GM21576 (cell line): ENCODE results near the gene TAS2R10.
"Not testable (repeated sequence)": the region's sequence is repeated elsewhere in the genome, so short reads cannot be mapped to it uniquely, and the experiment has no call there.

Experiments
- ATAC-seq: cut with Tn5 transposase; IDR thresholded peaks from one replicate; pipeline ENCODE4 v1.9.1; 2021; ENCODE audit warnings: mild to moderate bottlenecking, moderate library complexity; ENCODE audit not compliant: unreplicated experiment

Gene TAS2R10

DNA sequence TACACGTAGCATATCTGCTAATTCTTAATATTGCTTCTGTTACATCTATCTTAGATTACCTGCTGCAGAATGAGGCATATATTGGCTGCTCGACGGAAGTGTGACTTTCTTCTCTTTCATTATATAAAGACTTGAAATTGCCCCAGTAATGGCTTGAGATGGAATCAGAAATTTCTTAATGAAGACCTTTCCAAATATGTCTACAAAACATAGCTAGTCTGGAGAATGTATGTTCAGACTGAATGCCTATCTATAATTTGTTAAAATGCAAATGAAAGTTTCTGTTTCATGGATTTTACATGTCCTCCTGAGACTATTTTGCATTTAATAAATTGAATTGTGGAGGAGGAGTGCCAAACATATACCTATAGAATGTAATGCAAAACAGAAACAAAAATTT is at the start of gene TAS2R10:
TSS of gene TAS2R10 (minus strand) at position 101 of the 400 bp plus-strand sequence. CDS start at position 12, 89 bp downstream.
- no peak for ATAC-seq

DNA sequence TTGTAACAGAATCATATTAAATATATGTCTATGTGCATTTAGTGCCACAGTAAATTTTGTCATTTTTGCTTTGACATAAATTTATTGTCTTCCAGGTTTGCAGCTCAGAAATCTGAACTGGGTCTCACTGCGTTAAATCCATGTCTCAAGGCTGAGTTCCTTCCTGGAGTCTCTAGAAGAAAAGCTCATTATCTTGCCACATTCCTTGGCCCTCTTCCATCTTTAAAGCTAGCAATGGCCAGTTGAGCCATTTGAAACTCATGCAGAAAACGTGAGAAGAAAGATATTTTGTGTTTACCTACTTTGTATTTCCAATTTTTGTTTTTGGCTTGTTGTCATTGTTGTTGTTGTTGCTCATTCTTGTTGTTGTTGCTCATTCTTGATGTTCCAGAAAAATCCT is 47.2 kb upstream of the TAS2R10 start:
- no peak for ATAC-seq

DNA sequence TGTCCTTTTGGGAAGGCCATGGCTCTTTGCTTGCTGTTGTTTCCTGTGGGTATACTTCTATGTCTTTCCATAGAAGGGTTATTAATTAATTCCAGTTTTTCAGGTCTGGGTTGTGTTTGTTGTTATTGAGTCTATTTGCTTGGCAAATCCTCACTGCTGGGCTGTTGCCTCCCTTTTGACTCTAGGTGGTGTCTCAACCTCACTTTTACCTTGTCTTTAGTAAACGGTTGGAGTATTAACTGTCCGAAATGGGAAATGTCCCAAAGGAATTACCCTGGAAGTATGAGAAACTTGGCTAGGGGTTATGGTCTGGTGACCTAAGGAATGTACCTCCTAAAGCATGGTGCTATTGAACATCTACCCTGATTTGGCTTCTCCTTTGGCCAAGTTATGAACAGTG is 41.2 kb upstream of the TAS2R10 start:
- ATAC-seq, result no peak

DNA sequence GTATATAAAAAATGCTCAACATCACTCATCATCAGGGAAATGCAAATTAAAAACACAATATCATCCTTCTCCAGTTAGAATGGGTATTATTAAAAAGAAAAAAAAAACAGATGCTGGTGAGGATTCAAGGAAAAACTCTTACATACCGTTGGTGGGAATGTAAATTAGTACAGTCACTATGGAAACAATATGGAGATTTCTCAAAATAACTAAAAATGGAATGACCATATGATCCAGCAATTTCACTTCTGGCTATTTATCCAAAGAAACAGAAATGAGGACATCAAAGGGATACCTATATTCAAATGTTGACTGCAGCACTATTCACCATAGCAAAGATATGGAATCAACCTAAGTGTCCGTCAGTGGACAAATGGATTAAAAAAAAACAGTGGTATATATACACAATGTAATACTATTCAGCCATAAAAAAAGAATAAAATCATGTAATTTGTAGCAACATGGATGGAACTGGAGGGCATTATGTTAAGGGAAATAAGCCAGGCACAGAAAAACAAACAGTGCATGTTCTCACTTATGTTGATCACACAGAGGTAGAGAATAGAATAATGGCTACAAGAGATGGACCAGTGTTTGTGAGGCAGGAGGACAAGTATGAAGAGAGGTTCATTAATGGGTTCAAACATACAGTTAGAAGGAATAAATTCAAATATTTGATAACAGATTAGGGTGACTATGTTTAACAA is 37.5 kb upstream of the TAS2R10 start:
- ATAC-seq, result no peak

DNA sequence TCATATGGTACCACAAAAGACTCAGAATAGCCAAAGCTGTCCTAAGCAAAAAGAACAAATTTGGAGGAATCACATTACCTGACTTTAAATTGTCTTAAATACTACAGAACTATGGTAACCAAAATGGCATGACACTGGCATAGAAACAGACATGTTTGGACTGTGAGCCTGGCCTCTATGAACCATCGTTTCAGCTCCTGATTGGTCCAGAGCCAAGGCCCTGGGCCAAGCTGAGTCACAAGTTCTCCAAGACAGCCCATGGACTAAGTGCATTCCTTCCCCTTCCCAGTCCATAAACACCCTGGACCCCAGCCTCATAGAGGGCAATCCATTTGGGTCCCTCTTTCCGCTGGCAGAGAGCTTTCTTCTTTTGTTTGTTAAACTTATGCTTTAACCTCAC is 35.2 kb upstream of the TAS2R10 start:
- no peak for ATAC-seq

DNA sequence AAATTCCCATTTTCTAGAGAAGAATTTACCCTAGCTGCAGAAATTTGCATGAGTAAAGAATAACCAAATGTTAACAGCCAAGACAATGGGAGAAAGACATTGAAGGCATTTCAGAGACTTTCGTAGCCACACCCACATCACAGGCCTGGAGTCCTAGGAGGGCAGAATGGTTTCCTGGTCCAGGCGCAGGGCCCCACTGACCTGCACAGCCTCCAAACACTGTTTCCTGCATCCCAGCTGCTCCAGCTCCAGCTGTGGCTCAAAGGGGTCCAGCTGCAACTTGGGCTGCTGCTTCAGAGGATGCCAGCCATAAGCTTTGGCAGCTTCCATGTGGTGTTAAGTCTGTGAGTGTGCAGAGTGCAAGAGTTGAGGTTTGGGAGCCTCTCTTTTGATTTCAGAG is 29.6 kb upstream of the TAS2R10 start:
- ATAC-seq, result no peak

GRCh38 chr12:10853776-10854175 is 27.6 kb upstream of the TAS2R10 start:
- no peak for ATAC-seq

DNA sequence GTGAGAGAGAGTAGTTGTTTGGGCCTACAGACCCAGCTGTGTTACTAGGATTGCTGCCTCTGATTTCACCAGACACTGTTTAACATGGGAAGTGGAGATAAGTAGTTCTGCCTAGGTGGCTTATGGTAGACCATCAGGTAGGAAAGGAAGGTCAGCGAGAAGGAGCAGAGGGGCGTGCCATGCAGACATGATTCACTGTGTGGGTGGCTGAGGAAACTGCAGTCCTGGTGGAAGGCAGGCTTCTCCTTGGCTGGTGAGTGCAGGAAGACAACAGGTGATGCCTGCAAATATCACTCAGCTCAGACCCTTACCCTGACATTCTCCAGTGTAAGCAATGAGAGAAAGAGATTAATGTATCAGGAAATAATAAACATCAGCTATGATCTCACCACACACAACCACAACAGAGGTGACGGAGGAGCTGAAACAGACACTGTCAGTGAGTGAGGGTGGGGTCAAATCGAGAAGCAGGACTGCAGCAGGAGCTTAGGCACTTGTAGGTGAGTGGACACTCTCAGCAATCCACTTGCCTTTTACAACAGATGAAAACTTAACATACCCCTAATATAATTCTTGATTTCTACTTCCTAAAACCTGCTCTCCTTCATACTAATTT is 25.2 kb upstream of the TAS2R10 start:
- no peak for ATAC-seq

- ATAC-seq, result no peak
Observed at GRCh38 chr12:10849425-10849878, 23.3 kb upstream of the TAS2R10 start, which contains the start of gene PRR4. Gene PRR4 (minus strand): TSS chr12:10849475. CDS start chr12:10849437, 38 bp downstream.

GRCh38 chr12:10847744-10848143 is 21.6 kb upstream of the TAS2R10 start:
- no peak for ATAC-seq

- no peak for ATAC-seq
Observed at GRCh38 chr12:10842862-10843261, 16.7 kb upstream of the TAS2R10 start.

DNA sequence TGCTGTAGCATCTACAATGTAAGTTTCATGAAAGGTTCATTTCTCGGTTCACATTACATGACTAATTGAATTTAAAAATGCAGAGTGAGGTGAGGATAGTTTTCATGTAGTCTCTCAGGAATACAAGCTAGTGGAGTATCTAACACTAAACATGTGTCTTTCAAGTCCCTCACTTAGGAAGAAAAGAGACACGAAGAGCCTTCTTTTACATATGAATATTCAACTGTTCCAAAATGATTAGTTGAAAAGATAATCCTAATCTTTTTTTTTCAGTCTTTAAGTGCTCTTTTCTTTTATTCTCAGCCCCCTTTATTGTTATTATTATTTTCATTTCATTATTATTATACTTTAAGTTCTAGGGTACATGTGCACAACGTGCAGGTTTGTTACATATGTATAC is 12.3 kb upstream of the TAS2R10 start:
- ATAC-seq, result no peak

GRCh38 chr12:10829994-10830393 is 3.8 kb upstream of the TAS2R10 start:
- no peak for ATAC-seq

DNA sequence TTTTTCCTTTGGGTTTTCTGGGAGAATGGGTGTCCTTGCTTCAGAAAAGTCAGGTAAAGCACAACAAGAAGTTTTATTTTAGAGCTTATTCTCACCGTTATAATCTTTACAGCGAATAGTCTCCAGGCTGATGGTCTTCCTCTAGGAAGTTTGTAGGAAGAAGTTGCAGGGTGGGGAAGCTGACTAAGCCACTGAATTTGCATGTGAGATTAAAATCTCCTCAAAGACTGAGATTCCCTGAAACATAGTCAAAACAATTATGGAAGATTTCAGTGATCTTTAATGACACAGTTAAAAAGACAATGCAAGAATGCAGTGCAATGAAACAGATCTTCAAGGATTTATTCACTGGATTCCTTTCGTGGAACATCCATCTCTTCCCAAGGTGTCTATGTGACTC is 1.2 kb downstream of the TAS2R10 start:
- no peak for ATAC-seq

DNA sequence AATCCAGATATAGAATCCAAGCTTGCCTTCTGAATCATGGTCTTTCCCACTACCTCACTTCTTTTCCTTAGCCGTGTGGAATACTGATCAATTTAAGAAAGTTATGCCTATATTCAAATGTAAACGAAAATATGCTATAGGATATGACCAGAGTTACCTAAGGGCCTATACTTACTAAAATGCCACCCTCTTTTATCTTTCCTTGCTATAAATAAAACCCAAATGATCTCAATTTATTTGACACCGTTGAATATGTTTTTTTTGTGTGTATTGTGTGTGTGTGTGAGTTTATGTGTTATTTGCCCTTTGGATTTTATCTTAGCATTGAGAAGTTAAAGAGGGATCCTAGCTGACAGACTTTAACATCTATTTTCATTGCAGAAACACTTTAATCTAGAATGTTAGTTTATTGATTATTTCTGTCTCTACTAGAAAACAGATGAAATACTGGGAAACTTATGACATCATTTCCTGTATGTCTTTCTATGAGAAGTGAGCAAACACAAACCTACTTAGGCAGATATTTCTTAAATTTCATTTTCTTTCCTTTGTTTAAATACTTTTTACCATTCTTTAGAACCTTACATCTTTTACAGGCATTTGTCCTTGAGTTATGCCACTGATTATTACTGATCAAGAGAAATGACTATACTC is 14.1 kb downstream of the TAS2R10 start:
- ATAC-seq, result no peak

GRCh38 chr12:10810068-10810467 is 16.1 kb downstream of the TAS2R10 start, which contains the start of gene TAS2R9:
Gene TAS2R9 (minus strand): TSS chr12:10810168. CDS start chr12:10810075, 93 bp downstream.
- no peak for ATAC-seq

GRCh38 chr12:10807186-10807585 is 19.0 kb downstream of the TAS2R10 start, which contains the start of gene TAS2R8:
Gene TAS2R8 (minus strand): TSS chr12:10807286. CDS start chr12:10806980, 306 bp downstream.
- no peak for ATAC-seq

GRCh38 chr12:10802587-10802986 is 23.6 kb downstream of the TAS2R10 start, which contains the start of gene TAS2R7:
Gene TAS2R7 (minus strand): TSS chr12:10802627. CDS start chr12:10802570, 57 bp downstream.
- no peak for ATAC-seq

- no peak for ATAC-seq
Observed at GRCh38 chr12:10801741-10802140, 24.4 kb downstream of the TAS2R10 start.

- no peak for ATAC-seq
Observed at GRCh38 chr12:10794222-10794621, 31.9 kb downstream of the TAS2R10 start.

- not testable (repeated sequence) for ATAC-seq
Observed at GRCh38 chr12:10791769-10792168, 34.4 kb downstream of the TAS2R10 start.

DNA sequence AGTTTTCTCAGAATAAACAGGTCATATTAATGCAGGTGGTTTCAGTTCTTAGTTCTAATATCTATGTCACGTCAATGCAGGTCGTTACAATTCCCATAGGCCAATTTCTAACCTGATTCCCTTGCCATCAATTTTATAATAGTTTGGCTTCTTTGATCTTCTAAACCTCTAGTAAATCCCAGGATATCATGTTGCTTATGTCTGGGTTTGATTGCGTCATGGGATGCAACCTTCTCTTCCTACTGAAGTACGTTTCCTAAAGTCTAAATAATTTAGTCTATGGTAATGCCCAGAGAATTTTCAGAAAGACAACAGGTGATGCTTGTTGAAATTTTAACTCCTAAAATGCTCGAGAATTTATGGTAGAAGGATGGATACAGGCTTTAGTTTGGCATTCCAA is 42.9 kb downstream of the TAS2R10 start:
- ATAC-seq, result no peak
